ENCODE data around the gene ACBD5.
A peak's percentile ranks its signal among the peaks of the same experiment; 100 is the strongest.

Gene ACBD5

GRCh38 chr10:27207350-27207749 is 33.2 kb downstream of the ACBD5 start:
- H2BK120ac ChIP-seq (ENCODE audit: low read depth, low read length), result no peak overlapping the region
- no peak overlapping the region for H3K18ac ChIP-seq (ENCODE audit: low read length)
- no peaks in the 10 kb centered on the region for H3K36me3 ChIP-seq (ENCODE audit: control insufficient read depth, insufficient read depth, low read length)
- no peak overlapping the region for H3K27ac ChIP-seq (ENCODE audit: low read depth, low read length)
- H3K56ac ChIP-seq (ENCODE audit: low read length), result no peak overlapping the region
- H3K27me3 ChIP-seq (ENCODE audit: insufficient read depth, low read length, poor library complexity), result no peaks in the 10 kb centered on the region
- no CpG with 5 or more reads among the region's 2 CpGs for WGBS (ENCODE audit: extremely low coverage, insufficient coverage, low lambda C conversion rate)
- H2AK5ac ChIP-seq (ENCODE audit: low read length), result no peak overlapping the region
- no peak overlapping the region for H3K23ac ChIP-seq (ENCODE audit: low read length)
- no peak overlapping the region for H2BK15ac ChIP-seq (replicated peaks; ENCODE audit: low read depth)
- H4K8ac ChIP-seq (ENCODE audit: low read depth, low read length), result no peak overlapping the region
- no peak overlapping the region for H2BK5ac ChIP-seq (ENCODE audit: low read length)
- no peaks in the 10 kb centered on the region for H3K4me1 ChIP-seq (ENCODE audit: control insufficient read depth, low read depth, low read length)
- DNase-seq, result no peak
- no peaks in the 10 kb centered on the region for H3K79me2 ChIP-seq (ENCODE audit: control insufficient read depth, insufficient read depth, low read length)
- H4K5ac ChIP-seq (ENCODE audit: low read length), result no peak overlapping the region
- no peak overlapping the region for H3K9ac ChIP-seq (ENCODE audit: low read length)
- no peaks in the 10 kb centered on the region for H3K79me1 ChIP-seq (ENCODE audit: low read length)
- no peak overlapping the region for H3K4me2 ChIP-seq (ENCODE audit: low read length)
- H3K4ac ChIP-seq (ENCODE audit: low read depth, low read length), result no peak overlapping the region
- no peak overlapping the region for H3K4me3 ChIP-seq (ENCODE audit: low read length)

DNA sequence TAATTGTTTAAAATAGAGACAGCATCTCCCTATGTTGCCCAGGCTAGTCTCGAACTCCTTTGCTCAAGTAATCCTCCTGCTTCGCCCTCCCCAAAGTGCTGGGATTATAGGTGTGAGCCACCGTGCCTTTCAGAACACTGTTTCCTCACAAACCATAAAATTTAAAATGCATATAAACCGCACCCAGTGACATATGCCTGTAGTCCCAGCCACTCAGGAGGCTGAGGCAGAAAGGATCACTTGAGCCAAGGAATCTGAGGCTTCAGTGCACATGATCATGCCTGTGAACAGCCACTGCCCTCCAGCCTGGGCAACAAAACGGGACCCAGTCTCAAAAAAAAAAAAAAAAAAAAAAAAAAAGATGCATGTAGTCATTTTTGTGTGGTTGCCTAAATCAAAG is 36.8 kb downstream of the ACBD5 start:
- H3K9ac ChIP-seq (ENCODE audit: low read length), result no peak overlapping the region
- no CpG with 5 or more reads among the region's 5 CpGs for WGBS (ENCODE audit: extremely low coverage, insufficient coverage, low lambda C conversion rate)
- no peak overlapping the region for H2BK120ac ChIP-seq (ENCODE audit: low read depth, low read length)
- H3K23ac ChIP-seq (ENCODE audit: low read length), result no peak overlapping the region
- no peak overlapping the region for H3K18ac ChIP-seq (ENCODE audit: low read length)
- DNase-seq, result no peak
- H3K4me1 ChIP-seq (ENCODE audit: control insufficient read depth, low read depth, low read length), result no peaks in the 10 kb centered on the region
- H2BK15ac ChIP-seq (replicated peaks; ENCODE audit: low read depth), result no peak overlapping the region
- H2AK5ac ChIP-seq (ENCODE audit: low read length), result no peak overlapping the region
- no peak overlapping the region for H3K4ac ChIP-seq (ENCODE audit: low read depth, low read length)
- H2BK5ac ChIP-seq (ENCODE audit: low read length), result no peak overlapping the region
- H3K56ac ChIP-seq (ENCODE audit: low read length), result no peak overlapping the region
- H3K4me3 ChIP-seq (ENCODE audit: low read length), result no peak overlapping the region
- no peaks in the 10 kb centered on the region for H3K79me2 ChIP-seq (ENCODE audit: control insufficient read depth, insufficient read depth, low read length)
- no peaks in the 10 kb centered on the region for H3K27me3 ChIP-seq (ENCODE audit: insufficient read depth, low read length, poor library complexity)
- H3K4me2 ChIP-seq (ENCODE audit: low read length), result no peak overlapping the region
- H4K5ac ChIP-seq (ENCODE audit: low read length), result no peak overlapping the region
- no peak overlapping the region for H4K8ac ChIP-seq (ENCODE audit: low read depth, low read length)
- no peaks in the 10 kb centered on the region for H3K79me1 ChIP-seq (ENCODE audit: low read length)
- no peaks in the 10 kb centered on the region for H3K36me3 ChIP-seq (ENCODE audit: control insufficient read depth, insufficient read depth, low read length)
- H3K27ac ChIP-seq (ENCODE audit: low read depth, low read length), result no peak overlapping the region

GRCh38 chr10:27197980-27198620 is 42.5 kb downstream of the ACBD5 start:
- no peak overlapping the region for H3K9ac ChIP-seq (ENCODE audit: low read length)
- H2AK5ac ChIP-seq (ENCODE audit: low read length), result no peak overlapping the region
- H2BK120ac ChIP-seq (ENCODE audit: low read depth, low read length), result no peak overlapping the region
- WGBS (ENCODE audit: extremely low coverage, insufficient coverage, low lambda C conversion rate), result no CpG with 5 or more reads among the region's 2 CpGs
- H2BK15ac ChIP-seq (replicated peaks; ENCODE audit: low read depth), result no peak overlapping the region
- H4K5ac ChIP-seq (ENCODE audit: low read length), result no peak overlapping the region
- no peaks in the 10 kb centered on the region for H3K36me3 ChIP-seq (ENCODE audit: control insufficient read depth, insufficient read depth, low read length)
- no peak overlapping the region for H3K23ac ChIP-seq (ENCODE audit: low read length)
- H3K56ac ChIP-seq (ENCODE audit: low read length), result no peak overlapping the region
- no peak overlapping the region for H3K4me3 ChIP-seq (ENCODE audit: low read length)
- no peaks in the 10 kb centered on the region for H3K79me1 ChIP-seq (ENCODE audit: low read length)
- H3K27ac ChIP-seq (ENCODE audit: low read depth, low read length), result no peak overlapping the region
- no peak for DNase-seq
- no peak overlapping the region for H3K18ac ChIP-seq (ENCODE audit: low read length)
- H4K8ac ChIP-seq (ENCODE audit: low read depth, low read length), result no peak overlapping the region
- no peak overlapping the region for H3K4me2 ChIP-seq (ENCODE audit: low read length)
- H2BK5ac ChIP-seq (ENCODE audit: low read length), result no peak overlapping the region
- H3K4me1 ChIP-seq (ENCODE audit: control insufficient read depth, low read depth, low read length), result no peaks in the 10 kb centered on the region
- no peak overlapping the region for H3K4ac ChIP-seq (ENCODE audit: low read depth, low read length)
- no peaks in the 10 kb centered on the region for H3K79me2 ChIP-seq (ENCODE audit: control insufficient read depth, insufficient read depth, low read length)
- no peaks in the 10 kb centered on the region for H3K27me3 ChIP-seq (ENCODE audit: insufficient read depth, low read length, poor library complexity)

DNA sequence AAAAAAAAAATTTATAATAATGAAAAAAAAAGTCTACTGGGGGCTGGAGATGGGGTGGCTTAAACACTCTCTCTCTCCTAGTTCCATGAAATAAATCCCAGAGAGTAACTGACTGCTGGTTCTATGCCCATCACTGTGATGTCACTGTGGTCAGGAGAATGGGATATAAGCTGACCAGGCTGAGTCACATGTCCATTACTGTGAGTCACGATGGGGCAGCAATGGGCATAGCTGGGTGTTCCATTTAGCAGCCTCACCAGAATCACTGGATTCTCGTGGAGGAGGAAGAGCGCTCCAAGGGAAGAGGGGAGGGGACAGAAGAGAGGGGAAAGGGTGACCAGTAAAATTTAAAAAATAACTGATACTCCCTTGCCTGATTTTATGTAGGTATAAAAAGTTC is 48.3 kb downstream of the ACBD5 start:
- H3K18ac ChIP-seq (ENCODE audit: low read length), result no peak overlapping the region
- H3K4me1 ChIP-seq (ENCODE audit: control insufficient read depth, low read depth, low read length), result no peaks in the 10 kb centered on the region
- H2BK5ac ChIP-seq (ENCODE audit: low read length), result no peak overlapping the region
- no peak overlapping the region for H2BK15ac ChIP-seq (replicated peaks; ENCODE audit: low read depth)
- H3K79me1 ChIP-seq (ENCODE audit: low read length), result no peaks in the 10 kb centered on the region
- H3K79me2 ChIP-seq (ENCODE audit: control insufficient read depth, insufficient read depth, low read length), result no peaks in the 10 kb centered on the region
- H2AK5ac ChIP-seq (ENCODE audit: low read length), result no peak overlapping the region
- no peak overlapping the region for H3K27ac ChIP-seq (ENCODE audit: low read depth, low read length)
- no peaks in the 10 kb centered on the region for H3K36me3 ChIP-seq (ENCODE audit: control insufficient read depth, insufficient read depth, low read length)
- DNase-seq, result no peak
- no peak overlapping the region for H2BK120ac ChIP-seq (ENCODE audit: low read depth, low read length)
- no peak overlapping the region for H4K5ac ChIP-seq (ENCODE audit: low read length)
- H3K56ac ChIP-seq (ENCODE audit: low read length), result no peak overlapping the region
- no peak overlapping the region for H3K4ac ChIP-seq (ENCODE audit: low read depth, low read length)
- H3K9ac ChIP-seq (ENCODE audit: low read length), result no peak overlapping the region
- no peak overlapping the region for H3K4me3 ChIP-seq (ENCODE audit: low read length)
- no peaks in the 10 kb centered on the region for H3K27me3 ChIP-seq (ENCODE audit: insufficient read depth, low read length, poor library complexity)
- H3K23ac ChIP-seq (ENCODE audit: low read length), result no peak overlapping the region
- H3K4me2 ChIP-seq (ENCODE audit: low read length), result no peak overlapping the region
- no peak overlapping the region for H4K8ac ChIP-seq (ENCODE audit: low read depth, low read length)
- WGBS (ENCODE audit: extremely low coverage, insufficient coverage, low lambda C conversion rate), result no CpG with 5 or more reads among the region's 3 CpGs

DNA sequence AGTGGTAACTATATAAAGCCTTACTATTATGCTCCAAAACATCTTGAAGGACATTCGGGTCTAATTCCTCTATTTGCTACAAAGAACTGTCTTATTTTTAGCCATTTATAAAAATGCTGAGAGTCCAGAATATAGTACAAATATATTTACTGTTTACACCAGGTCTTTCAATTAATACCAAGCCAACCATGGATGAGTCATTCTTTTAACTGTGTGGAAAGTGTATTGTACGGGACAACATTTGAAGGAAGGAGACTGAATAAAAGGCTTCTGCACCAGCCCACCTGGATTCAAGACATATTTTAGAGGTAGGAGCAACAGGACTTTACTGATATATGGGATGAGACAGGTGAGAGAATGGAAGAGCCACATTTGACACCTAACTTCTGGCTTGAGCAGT is 50.1 kb downstream of the ACBD5 start:
- Histone ChIP-seq H4K5ac (ENCODE audit: low read length) (no peak overlapping the region), H3K36me3 (ENCODE audit: control insufficient read depth, insufficient read depth, low read length) (no peaks in the 10 kb centered on the region), H3K79me2 (ENCODE audit: control insufficient read depth, insufficient read depth, low read length) (no peaks in the 10 kb centered on the region), H4K8ac (ENCODE audit: low read depth, low read length) (no peak overlapping the region), H3K4me3 (ENCODE audit: low read length) (no peak overlapping the region), H2BK15ac (replicated peaks; ENCODE audit: low read depth) (no peak overlapping the region), H3K23ac (ENCODE audit: low read length) (no peak overlapping the region), H3K27ac (ENCODE audit: low read depth, low read length) (no peak overlapping the region), H2BK120ac (ENCODE audit: low read depth, low read length) (no peak overlapping the region), H3K18ac (ENCODE audit: low read length) (no peak overlapping the region), H3K56ac (ENCODE audit: low read length) (no peak overlapping the region), H3K9ac (ENCODE audit: low read length) (no peak overlapping the region), H3K4ac (ENCODE audit: low read depth, low read length) (no peak overlapping the region), H3K4me2 (ENCODE audit: low read length) (no peak overlapping the region), H3K27me3 (ENCODE audit: insufficient read depth, low read length, poor library complexity) (no peaks in the 10 kb centered on the region), H3K79me1 (ENCODE audit: low read length) (no peaks in the 10 kb centered on the region), H3K4me1 (ENCODE audit: control insufficient read depth, low read depth, low read length) (no peaks in the 10 kb centered on the region), H2BK5ac (ENCODE audit: low read length) (no peak overlapping the region), H2AK5ac (ENCODE audit: low read length) (no peak overlapping the region)
- DNase-seq, result no peak
- no CpG with 5 or more reads among the region's 2 CpGs for WGBS (ENCODE audit: extremely low coverage, insufficient coverage, low lambda C conversion rate)

DNA sequence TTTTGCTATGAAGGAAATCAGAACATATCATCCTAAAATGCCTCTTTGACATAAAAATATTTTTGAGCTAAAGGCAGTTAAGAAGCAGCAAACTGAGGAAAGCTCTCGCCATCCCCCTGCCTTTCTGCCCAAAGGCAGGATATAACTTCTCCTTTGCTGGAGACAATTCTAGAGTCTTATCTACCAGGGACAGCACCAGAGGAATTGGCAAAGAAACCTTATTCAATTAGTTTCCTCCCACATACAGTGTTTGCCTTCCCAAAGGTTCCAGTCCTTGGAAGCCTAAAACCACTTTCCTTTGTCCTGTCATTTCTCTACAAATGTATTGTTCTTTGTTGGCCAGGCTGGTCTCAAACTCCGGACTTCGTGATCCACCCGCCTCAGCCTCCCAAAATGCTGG is 51.7 kb downstream of the ACBD5 start:
- Histone ChIP-seq H3K27ac (ENCODE audit: low read depth, low read length) (no peak overlapping the region), H3K79me2 (ENCODE audit: control insufficient read depth, insufficient read depth, low read length) (no peaks in the 10 kb centered on the region), H3K36me3 (ENCODE audit: control insufficient read depth, insufficient read depth, low read length) (peaks cover 4% of the 10 kb centered on the region), H3K79me1 (ENCODE audit: low read length) (no peaks in the 10 kb centered on the region), H2AK5ac (ENCODE audit: low read length) (no peak overlapping the region), H3K9ac (ENCODE audit: low read length) (no peak overlapping the region), H3K27me3 (ENCODE audit: insufficient read depth, low read length, poor library complexity) (no peaks in the 10 kb centered on the region), H3K23ac (ENCODE audit: low read length) (no peak overlapping the region), H3K4me3 (ENCODE audit: low read length) (no peak overlapping the region), H4K8ac (ENCODE audit: low read depth, low read length) (no peak overlapping the region), H2BK15ac (replicated peaks; ENCODE audit: low read depth) (no peak overlapping the region), H3K18ac (ENCODE audit: low read length) (no peak overlapping the region), H4K5ac (ENCODE audit: low read length) (no peak overlapping the region), H3K4me1 (ENCODE audit: control insufficient read depth, low read depth, low read length) (no peaks in the 10 kb centered on the region), H2BK120ac (ENCODE audit: low read depth, low read length) (no peak overlapping the region), H3K4ac (ENCODE audit: low read depth, low read length) (no peak overlapping the region), H3K4me2 (ENCODE audit: low read length) (no peak overlapping the region), H3K56ac (ENCODE audit: low read length) (no peak overlapping the region), H2BK5ac (ENCODE audit: low read length) (no peak overlapping the region)
- DNase-seq, result peak; percentile 4
- WGBS (ENCODE audit: extremely low coverage, insufficient coverage, low lambda C conversion rate), result no CpG with 5 or more reads among the region's 4 CpGs
